ENCODE measurements around the gene KCNN3. TPM values are rescaled to one million over a fixed set of nuclear protein-coding genes. Genes with fewer than 3 reads are reported as not detected.

The KCNN3 gene
- total and polyA plus RNA-seq, 2 of the 8 experiments (the other 6 are each of a cell fraction or from before 2014, with no cell fraction given): 2.8 to 3.7 TPM

- no peak for TF ChIP-seq E2F6 (IDR thresholded peaks at IDR 0.05)
- TF ChIP-seq BACH1 (IDR thresholded peaks at IDR 0.05; ENCODE audit: low read length): no peak
- no peak for TF ChIP-seq SP4 (IDR thresholded peaks at IDR 0.05; ENCODE audit: low read length)
- no peak for TF ChIP-seq KDM5A (IDR thresholded peaks at IDR 0.05; ENCODE audit: low read length)
Measured at GRCh38 chr1:154833841-154834240, 36.2 kb downstream of the KCNN3 start (continued).
